ENCODE results near the gene ACIN1.
A peak's percentile ranks its signal among the peaks of the same experiment; 100 is the strongest.

The ACIN1 gene

GRCh38 chr14:23054000-23054811 is 40.7 kb downstream of the ACIN1 start:
- peak; percentile 51 for TF ChIP-seq CTCF (IDR thresholded peaks at IDR 0.05; ENCODE audit: control extremely low read depth, extremely low read depth, low read depth, missing control alignments)
- CTCF ChIA-PET: interaction anchor here (0.6 to 24.2 kb wide), 8 partner anchors 10 to 82 kb away, joined by 3 to 834 read pairs (median 53); partner anchors contain the start of genes AJUBA and PSMB11
- POLR2A ChIA-PET: no interaction called here
- DNase-seq (ENCODE audit: extremely low spot score): peak; percentile 53

- CTCF ChIA-PET: interaction anchor here (0.6 to 24.2 kb wide), 7 partner anchors 9 to 81 kb away, joined by 3 to 834 read pairs (median 79); partner anchors contain the start of genes AJUBA and PSMB11
- no peak for DNase-seq (ENCODE audit: extremely low spot score)
Observed at GRCh38 chr14:23053426-23053825, 41.5 kb downstream of the ACIN1 start.

GRCh38 chr14:23052671-23053070 is 42.3 kb downstream of the ACIN1 start:
- ChIA-PET CTCF (interaction anchor here (1.0 to 24.2 kb wide), 7 partner anchors 8 to 81 kb away, joined by 3 to 834 read pairs (median 79); partner anchors contain the start of genes AJUBA and PSMB11), POLR2A (no interaction called here)
- TF ChIP-seq CTCF (IDR thresholded peaks at IDR 0.05; ENCODE audit: control extremely low read depth, extremely low read depth, low read depth, missing control alignments): no peak
- DNase-seq (ENCODE audit: extremely low spot score): no peak

More at GRCh38 chr14:23053426-23053825, 41.5 kb downstream of the ACIN1 start:
- no peak for TF ChIP-seq CTCF (IDR thresholded peaks at IDR 0.05; ENCODE audit: control extremely low read depth, extremely low read depth, low read depth, missing control alignments)
- POLR2A ChIA-PET: no interaction called here

GRCh38 chr14:23052182-23052623 is 42.7 kb downstream of the ACIN1 start:
- POLR2A ChIA-PET: no interaction called here
- CTCF ChIA-PET: interaction anchor here (1.0 to 24.2 kb wide), 6 partner anchors 8 to 79 kb away, joined by 3 to 834 read pairs (median 42); partner anchors contain the start of genes AJUBA and PSMB11
- DNase-seq (ENCODE audit: extremely low spot score): no peak
- TF ChIP-seq CTCF (IDR thresholded peaks at IDR 0.05; ENCODE audit: control extremely low read depth, extremely low read depth, low read depth, missing control alignments): no peak

GRCh38 chr14:23051141-23052057 is 43.5 kb downstream of the ACIN1 start:
- CTCF ChIA-PET: interaction anchor here (1.0 to 24.2 kb wide), 8 partner anchors 7 to 78 kb away, joined by 3 to 834 read pairs (median 4); partner anchors contain the start of genes AJUBA and PSMB11

More at GRCh38 chr14:23051141-23052057, 43.5 kb downstream of the ACIN1 start:
- no peak for DNase-seq (ENCODE audit: extremely low spot score)
- no peak for TF ChIP-seq CTCF (IDR thresholded peaks at IDR 0.05; ENCODE audit: control extremely low read depth, extremely low read depth, low read depth, missing control alignments)
- POLR2A ChIA-PET: no interaction called here
